Ammon's horn (tissue), 1 donor: Measurements from ENCODE around the gene BRD2.

ENCODE experiments used
- DNase-seq: peaks from one replicate; pipeline ENCODE4 v3.0.0-alpha.2; 2016; ENCODE audit warnings: low spot score

Gene BRD2

DNA sequence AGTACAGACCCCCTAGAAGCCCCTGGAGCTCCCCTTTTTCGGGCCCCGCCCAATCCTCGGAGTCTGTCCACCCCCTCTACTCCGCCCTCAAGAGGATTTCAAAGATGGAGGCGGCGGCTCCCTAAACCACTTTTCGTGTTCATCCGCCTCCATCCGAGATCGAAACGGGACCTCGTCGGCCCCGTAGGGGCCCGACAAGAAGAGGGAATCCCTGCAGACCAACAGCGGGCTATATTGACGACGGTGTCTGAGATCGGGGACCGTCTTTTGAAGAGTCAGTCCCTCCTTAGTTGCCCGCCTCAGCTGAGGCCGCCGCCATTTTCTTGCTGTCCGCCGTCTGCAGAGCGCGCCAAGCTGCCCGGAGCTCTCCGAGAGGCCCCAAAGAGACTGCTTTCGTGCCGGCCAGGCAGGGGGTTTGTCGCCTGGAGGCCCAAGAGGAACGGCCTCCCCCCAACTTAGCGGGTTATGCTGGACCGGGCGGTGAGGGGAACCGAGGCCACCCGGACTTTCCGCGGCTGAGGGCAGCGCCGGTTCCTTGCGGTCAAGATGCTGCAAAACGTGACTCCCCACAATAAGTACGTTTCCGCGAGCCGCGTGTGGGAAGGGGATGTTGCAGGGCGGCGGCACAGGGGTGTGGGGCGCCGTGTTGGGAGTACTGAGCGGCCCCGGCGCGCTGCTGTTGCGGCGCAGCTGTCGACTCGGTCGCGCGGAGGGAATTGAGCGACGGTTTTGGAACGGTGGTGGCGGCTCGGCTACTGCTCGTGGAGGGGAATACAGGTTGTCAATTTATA, 4.2 kb downstream of the BRD2 start:
- no peak for DNase-seq

DNA sequence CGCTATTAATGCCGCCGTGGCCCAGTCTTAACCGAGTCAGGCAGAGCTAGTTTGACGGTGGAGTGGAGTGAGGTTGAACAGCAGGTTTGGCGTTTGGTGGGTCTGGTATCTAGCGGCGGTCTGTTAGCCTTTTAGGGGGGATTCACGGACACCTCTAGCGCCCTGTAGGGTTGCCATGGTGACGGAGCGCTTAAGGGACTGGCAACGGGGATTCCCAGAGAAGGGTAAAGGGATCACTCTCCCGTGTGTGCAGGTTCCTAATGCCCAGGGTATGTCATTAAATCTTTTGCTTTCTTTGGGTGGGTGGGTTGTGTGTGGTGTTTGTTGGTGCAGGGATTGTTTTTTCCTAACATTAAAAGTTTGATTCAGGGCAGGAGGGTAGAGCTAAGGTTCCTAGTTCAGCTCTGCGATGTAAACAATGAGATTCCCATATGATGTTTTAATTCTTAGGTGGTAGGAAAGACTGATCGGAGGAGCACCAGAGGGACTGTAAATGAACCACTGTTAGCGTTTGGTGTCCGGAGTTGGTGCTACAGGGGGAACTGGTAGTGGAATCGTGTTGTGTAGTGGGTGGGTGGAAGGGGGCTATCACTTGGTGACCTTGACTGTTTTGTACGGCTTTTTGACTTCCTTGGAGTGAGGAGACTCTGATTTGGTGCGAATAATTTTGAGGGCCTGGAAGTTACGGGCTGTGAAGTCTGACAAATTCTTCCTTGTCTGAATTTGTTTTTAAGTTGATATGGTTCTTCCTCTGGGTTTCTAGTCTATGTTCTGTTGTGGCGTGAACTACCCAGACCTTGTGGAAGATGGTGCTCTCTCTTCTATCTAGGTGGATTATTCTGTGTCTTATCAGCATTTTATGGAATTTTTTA, 5.0 kb downstream of the BRD2 start:
- peak; percentile 45 for DNase-seq

- no peak for DNase-seq
These were observed 5.6 kb downstream of the BRD2 start for GRCh38 chr6:32974016-32974333.

GRCh38 chr6:32974541-32975308, 6.3 kb downstream of the BRD2 start:
- DNase-seq, result no peak

GRCh38 chr6:32975886-32976285, 7.5 kb downstream of the BRD2 start:
- no peak for DNase-seq

- DNase-seq, result no peak
These were observed 8.1 kb downstream of the BRD2 start for GRCh38 chr6:32976334-32977069.

- no peak for DNase-seq
These were observed 9.0 kb downstream of the BRD2 start for GRCh38 chr6:32977272-32977952.

- DNase-seq, result no peak
These were observed 9.5 kb downstream of the BRD2 start for GRCh38 chr6:32977953-32978324.

DNA sequence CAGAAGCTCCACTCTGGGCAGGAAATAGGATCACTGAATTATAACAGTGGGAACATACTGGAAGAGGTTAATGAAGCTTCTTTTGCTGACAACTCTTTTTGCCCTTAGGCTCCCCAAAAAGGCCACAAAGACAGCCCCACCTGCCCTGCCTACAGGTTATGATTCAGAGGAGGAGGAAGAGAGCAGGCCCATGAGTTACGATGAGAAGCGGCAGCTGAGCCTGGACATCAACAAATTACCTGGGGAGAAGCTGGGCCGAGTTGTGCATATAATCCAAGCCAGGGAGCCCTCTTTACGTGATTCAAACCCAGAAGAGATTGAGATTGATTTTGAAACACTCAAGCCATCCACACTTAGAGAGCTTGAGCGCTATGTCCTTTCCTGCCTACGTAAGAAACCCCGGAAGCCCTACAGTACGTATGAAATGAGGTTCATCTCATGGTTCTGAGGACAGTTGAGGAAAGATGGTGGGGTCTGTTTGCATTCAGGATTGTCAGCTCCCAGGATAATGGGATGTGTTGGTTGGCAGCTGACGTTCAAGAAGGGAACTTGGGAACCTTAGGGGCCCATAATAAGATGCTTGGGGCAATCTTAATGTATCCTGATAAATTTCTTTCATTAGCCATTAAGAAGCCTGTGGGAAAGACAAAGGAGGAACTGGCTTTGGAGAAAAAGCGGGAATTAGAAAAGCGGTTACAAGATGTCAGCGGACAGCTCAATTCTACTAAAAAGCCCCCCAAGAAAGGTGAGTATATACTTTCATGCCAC, 11.5 kb downstream of the BRD2 start:
- no peak for DNase-seq

- DNase-seq, result no peak
These were observed 12.2 kb downstream of the BRD2 start for GRCh38 chr6:32980488-32981038.

GRCh38 chr6:32982084-32982701, 13.8 kb downstream of the BRD2 start:
- no peak for DNase-seq

DNA sequence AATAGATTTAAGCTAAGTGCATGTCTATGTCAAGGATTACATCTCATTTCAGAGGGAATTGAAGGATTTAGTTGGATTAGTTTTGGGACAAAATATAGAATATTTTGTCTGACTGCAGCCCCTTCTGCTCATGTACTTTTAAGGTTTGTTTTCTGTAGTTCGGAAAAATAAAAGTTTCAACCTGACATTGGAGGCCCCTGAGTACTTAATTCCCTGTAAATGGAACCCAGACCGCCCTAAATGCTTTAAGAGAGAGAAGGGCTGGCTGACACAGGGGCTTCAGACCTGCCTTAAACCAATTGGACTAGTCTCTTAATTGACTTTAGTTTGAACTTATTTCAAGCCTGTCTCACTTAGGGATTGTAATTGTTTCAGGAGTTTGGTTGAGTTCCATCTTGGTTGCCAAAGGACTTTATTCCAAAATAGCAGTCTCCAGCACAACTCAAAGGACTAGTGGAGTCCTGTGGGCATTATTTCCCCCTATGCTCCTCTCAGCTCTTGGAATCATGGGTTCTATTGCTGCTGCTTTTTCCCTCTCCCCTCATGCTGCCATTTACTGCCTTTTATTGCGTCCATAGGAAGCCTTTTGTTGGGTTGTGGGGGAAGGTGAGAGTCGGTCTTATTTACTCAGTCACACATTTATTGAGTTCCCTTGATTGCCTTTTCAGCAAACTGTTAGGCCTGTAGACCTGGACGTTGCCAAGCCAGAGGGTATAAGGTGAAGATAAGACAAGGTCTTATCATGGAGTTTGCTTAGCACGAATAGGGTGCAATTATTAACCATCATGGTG, 14.5 kb downstream of the BRD2 start:
- no peak for DNase-seq

DNA sequence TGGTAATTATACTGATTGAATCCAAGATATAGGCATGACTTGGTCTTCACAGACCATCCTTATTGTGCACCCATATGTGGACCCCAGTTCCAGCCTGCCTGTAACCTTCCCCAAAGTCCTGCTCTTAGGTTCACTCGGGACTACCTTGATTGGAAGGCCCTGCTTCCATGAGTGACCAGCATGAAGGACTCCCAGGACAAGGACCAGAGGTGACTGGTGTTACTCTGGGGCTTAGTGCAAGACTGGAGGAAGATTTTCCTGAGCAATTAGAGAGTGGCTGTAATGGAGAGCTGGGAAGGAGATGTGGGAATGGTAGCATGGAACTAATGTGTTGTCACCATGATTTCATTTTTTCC, 15.1 kb downstream of the BRD2 start:
- no peak for DNase-seq

- DNase-seq, result no peak
These were observed 15.7 kb downstream of the BRD2 start for GRCh38 chr6:32983964-32984621.

DNA sequence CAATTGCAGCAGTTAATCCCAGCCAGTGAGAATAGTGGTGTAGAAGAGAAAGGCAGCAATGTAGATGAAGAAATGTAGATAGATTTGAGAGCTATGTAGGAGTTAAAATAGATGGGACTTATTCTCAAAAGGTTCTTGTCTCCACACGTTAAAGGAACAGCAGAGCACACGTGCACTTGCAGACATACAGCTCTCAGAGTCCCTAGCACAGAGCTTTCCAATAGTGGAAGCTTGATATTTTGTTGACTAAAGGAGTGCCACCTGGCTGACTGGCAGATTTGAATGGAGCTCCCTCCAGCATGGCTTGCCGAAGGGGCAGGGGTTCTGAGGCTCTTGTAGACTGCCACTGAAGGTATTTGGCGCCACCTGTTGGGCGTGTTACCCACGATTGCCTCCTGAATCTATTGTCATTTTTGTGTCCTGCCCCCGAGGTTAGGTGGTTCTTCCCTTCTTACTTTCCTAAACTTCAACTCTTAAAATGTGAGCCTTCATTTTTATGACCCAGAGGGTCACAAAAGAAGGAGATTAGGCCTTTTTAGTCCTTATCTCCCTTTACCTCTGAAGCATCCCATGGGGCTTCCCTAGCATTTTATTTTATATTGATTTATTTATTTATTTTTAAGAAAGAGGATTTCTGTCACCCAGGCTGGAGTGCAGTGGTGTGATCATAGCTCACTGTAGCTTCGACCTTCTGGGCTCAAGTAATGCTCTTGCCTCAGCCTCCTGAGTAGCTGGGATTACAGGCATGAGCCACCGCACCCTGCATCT, 16.4 kb downstream of the BRD2 start:
- peak; percentile 94 for DNase-seq

GRCh38 chr6:32989368-32989767, 21.0 kb downstream of the BRD2 start:
- DNase-seq, result no peak

DNA sequence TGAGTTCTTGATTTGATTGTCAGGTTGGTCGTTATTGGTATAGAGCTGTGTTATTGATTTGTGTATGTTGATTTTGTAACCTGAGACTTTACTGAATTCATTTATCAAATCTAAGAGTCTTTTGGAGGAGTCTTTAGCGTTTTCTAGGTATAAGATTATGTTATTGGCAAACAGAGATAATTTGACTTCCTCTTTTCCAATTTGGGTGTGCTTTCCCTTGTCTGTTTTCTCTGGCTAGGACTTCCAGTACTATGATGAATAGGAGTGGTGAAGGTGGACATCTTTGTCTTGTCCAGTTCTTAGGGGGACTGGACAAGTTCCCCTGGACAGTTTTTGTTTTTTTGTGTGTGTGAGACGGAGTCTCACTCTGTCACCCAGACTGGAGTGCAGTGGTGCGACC, 23.6 kb downstream of the BRD2 start:
- DNase-seq, result no peak
